ENCODE measurements around the gene CDH23. TPM values are rescaled to one million over a fixed set of nuclear protein-coding genes. Genes with fewer than 3 reads are reported as not detected.

CDH23 gene
- total RNA-seq, 1 donor from 2014 or later = 0.29 TPM

- H3K27me3 Mint-ChIP-seq = peaks cover 52% of the 10 kb centered on the region
- peak overlapping the region; percentile 78 for H3K4me3 Mint-ChIP-seq
- ChIA-PET POLR2A (interaction anchor here (1.1 to 1.9 kb wide), 3 partner anchors 20 to 174 kb away, joined by 3 to 9 read pairs (median 7); no protein-coding TSS in a partner anchor), CTCF (interaction anchor here (0.7 to 2.9 kb wide), 11 partner anchors 11 to 312 kb away, joined by 3 to 20 read pairs (median 3); no protein-coding TSS in a partner anchor)
- ATAC-seq (ENCODE audit: low read depth) = peak; percentile 71
- H3K36me3 Mint-ChIP-seq (ENCODE audit: low read depth) = no peaks in the 10 kb centered on the region
- intact Hi-C loops (cut with micrococcal nuclease) = loop anchor here (1.0 to 5.0 kb wide), 5 partner anchors 23 to 416 kb away; no protein-coding TSS in a partner anchor
- no peak overlapping the region for H3K27ac Mint-ChIP-seq
- H3K4me1 Mint-ChIP-seq = peaks cover 8% of the 10 kb centered on the region
- TF ChIP-seq, protein P1, sequence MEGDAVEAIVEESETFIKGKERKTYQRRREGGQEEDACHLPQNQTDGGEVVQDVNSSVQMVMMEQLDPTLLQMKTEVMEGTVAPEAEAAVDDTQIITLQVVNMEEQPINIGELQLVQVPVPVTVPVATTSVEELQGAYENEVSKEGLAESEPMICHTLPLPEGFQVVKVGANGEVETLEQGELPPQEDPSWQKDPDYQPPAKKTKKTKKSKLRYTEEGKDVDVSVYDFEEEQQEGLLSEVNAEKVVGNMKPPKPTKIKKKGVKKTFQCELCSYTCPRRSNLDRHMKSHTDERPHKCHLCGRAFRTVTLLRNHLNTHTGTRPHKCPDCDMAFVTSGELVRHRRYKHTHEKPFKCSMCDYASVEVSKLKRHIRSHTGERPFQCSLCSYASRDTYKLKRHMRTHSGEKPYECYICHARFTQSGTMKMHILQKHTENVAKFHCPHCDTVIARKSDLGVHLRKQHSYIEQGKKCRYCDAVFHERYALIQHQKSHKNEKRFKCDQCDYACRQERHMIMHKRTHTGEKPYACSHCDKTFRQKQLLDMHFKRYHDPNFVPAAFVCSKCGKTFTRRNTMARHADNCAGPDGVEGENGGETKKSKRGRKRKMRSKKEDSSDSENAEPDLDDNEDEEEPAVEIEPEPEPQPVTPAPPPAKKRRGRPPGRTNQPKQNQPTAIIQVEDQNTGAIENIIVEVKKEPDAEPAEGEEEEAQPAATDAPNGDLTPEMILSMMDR (IDR thresholded peaks at IDR 0.05) = no peak
- no peaks in the 10 kb centered on the region for H3K9me3 Mint-ChIP-seq
- peak; percentile 54 for DNase-seq
These were observed 523 bp upstream of the CDH23 start for GRCh38 chr10:71396084-71396710.

GRCh38 chr10:71397296-71398212 lies 834 bp downstream of the CDH23 start:
- intact Hi-C loops (cut with micrococcal nuclease) = loop anchor here (2.0 to 5.0 kb wide), 3 partner anchors 25 to 415 kb away; no protein-coding TSS in a partner anchor
- peaks cover 8% of the 10 kb centered on the region for H3K4me1 Mint-ChIP-seq

DNA sequence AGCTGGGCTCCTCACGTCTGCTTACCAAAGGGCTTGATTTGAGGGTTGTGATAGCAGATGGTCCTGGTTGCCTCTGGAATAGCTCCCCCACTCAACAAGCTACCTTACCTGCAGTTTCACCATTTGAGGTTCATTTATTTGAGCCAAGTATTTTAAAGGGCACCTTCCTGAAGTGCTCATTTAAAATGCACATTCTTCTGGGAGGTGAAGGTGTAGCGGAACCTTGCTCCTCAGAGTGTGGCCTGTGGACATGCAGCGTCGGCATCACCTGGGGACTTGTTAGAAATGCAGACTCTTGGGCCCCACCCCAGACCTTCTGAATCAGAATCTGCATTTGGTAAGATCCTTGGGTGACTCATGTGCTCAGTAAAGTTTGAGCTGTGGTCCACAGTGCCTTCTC lies 2.3 kb downstream of the CDH23 start:
- Mint-ChIP-seq H3K27ac (no peak overlapping the region), H3K9me3 (no peaks in the 10 kb centered on the region), H3K36me3 (ENCODE audit: low read depth) (no peaks in the 10 kb centered on the region), H3K27me3 (peaks cover 38% of the 10 kb centered on the region), H3K4me3 (no peak overlapping the region), H3K4me1 (peaks cover 8% of the 10 kb centered on the region)
- CTCF ChIA-PET = interaction anchor here (1.5 kb wide), 1 partner anchor 79 kb away, joined by 4 read pairs; the partner anchor contains the start of gene SLC29A3
- POLR2A ChIA-PET = no interaction called here
- intact Hi-C loops (cut with micrococcal nuclease) = loop anchor here (5.0 kb wide), 2 partner anchors 98 to 413 kb away; no protein-coding TSS in a partner anchor
- no peak for ATAC-seq (ENCODE audit: low read depth)
- no peak for DNase-seq
- TF ChIP-seq, protein P1 (IDR thresholded peaks at IDR 0.05) = no peak

More at GRCh38 chr10:71397296-71398212, 834 bp downstream of the CDH23 start:
- DNase-seq (no peak), ATAC-seq (ENCODE audit: low read depth) (peak; percentile 22)
- Mint-ChIP-seq H3K27ac (no peak overlapping the region), H3K36me3 (ENCODE audit: low read depth) (no peaks in the 10 kb centered on the region), H3K9me3 (no peaks in the 10 kb centered on the region), H3K27me3 (peaks cover 45% of the 10 kb centered on the region), H3K4me3 (peak overlapping the region; percentile 61)
- CTCF ChIA-PET = interaction anchor here (0.9 to 2.9 kb wide), 4 partner anchors 80 to 311 kb away, joined by 3 to 20 read pairs (median 3); no protein-coding TSS in a partner anchor
- POLR2A ChIA-PET = interaction anchor here (1.0 to 1.9 kb wide), 2 partner anchors 21 to 25 kb away, joined by 3 to 7 read pairs; no protein-coding TSS in a partner anchor
- TF ChIP-seq, protein P1 (IDR thresholded peaks at IDR 0.05) = no peak

DNA sequence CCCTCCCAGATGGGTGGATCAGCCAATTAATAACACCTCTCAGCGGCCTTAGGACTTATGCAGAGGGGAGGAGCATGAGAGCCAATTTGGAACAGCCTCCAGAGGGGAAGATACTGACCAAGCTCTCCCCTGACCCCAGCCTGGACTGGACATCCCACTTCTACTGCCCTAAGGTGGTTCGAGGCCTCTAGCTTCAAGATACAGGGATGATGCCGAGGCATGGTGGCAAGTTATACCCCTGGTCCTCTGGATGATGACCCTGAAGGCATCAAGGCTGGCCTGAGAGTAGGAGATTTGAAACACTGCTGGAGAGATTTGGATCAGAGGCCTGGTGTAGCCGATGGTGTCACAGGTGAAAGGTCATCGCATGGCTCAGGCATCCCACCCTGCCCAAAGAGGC lies 3.2 kb downstream of the CDH23 start:
- DNase-seq = no peak
- Mint-ChIP-seq H3K27ac (no peak overlapping the region), H3K9me3 (no peaks in the 10 kb centered on the region), H3K4me3 (no peak overlapping the region), H3K36me3 (ENCODE audit: low read depth) (no peaks in the 10 kb centered on the region), H3K27me3 (peaks cover 32% of the 10 kb centered on the region), H3K4me1 (peaks cover 8% of the 10 kb centered on the region)
- ChIA-PET POLR2A (no interaction called here), CTCF (interaction anchor here (1.5 kb wide), 1 partner anchor 80 kb away, joined by 4 read pairs; the partner anchor contains the start of gene SLC29A3)
- no peak for ATAC-seq (ENCODE audit: low read depth)
- TF ChIP-seq, protein P1 (IDR thresholded peaks at IDR 0.05) = no peak
- intact Hi-C loops (cut with micrococcal nuclease) = loop anchor here (5.0 kb wide), 2 partner anchors 97 to 412 kb away; no protein-coding TSS in a partner anchor

Data from activated B cell treated with CpG ODN at 0.5 μM for 24 hours (primary cell).